ENCODE results near the gene C1QTNF9.

DNA sequence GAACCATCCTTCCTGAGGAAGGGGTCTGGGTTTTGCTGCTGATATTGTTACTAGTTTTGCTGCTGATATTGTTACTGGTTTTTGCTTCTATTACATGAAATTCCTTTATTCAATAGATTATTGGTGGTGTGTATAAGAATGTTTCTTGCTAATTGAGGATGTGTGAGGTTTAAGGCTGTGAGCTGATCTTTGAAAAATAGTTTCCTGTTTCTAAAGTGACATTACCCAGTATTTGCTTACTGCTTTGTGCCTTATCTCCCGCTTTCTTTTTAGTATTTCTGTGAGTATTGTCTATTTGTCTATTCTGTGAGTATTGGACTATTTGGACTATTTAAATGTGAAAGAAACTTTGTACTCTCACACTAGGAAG is 38.2 kb upstream of the C1QTNF9 start:
- no peak for TF ChIP-seq POLR2A (IDR thresholded peaks at IDR 0.05; ENCODE audit: low read length)
- no peak for TF ChIP-seq GATA1 (IDR thresholded peaks at IDR 0.05; ENCODE audit: low read depth, low read length)
